SK-N-SH treated with all-trans-retinoic acid at 6 μM for 48 hours (cell line): Measurements from ENCODE around the gene SETD3.

Source experiments
- ATAC-seq: fragments of 200-7000 bp; cut with Tn5 transposase; 3 replicates; pipeline ENCODE4 v1.9.1; 2020; ENCODE audit warnings: mild to moderate bottlenecking, moderate library complexity
- ARNTL ChIP-seq: fragments of 450-650 bp; formaldehyde crosslinking; IDR thresholded peaks from 2 replicates; pipeline ENCODE4 v1.5.0; 2020; ENCODE audit warnings: low read depth, mild to moderate bottlenecking, moderate library complexity, borderline replicate concordance
- BACH2 ChIP-seq: fragments of 250-450 bp; sonication (Bioruptor Pico); IDR thresholded peaks from 2 replicates; pipeline ENCODE4 v1.9.0; 2021; ENCODE audit warnings: mild to moderate bottlenecking, borderline replicate concordance
- CSDC2 ChIP-seq: fragments of 250-450 bp; sonication (Bioruptor Pico); IDR thresholded peaks from 2 replicates; pipeline ENCODE4 v1.5.0; 2020; ENCODE audit warnings: mild to moderate bottlenecking, moderate library complexity
- ESRRG ChIP-seq: fragments of 250-450 bp; sonication (Bioruptor Pico); IDR thresholded peaks from 2 replicates; pipeline ENCODE4 v1.6.1; 2021; ENCODE audit warnings: mild to moderate bottlenecking
- GLIS3 ChIP-seq: fragments of 250-450 bp; sonication (Bioruptor Pico); IDR thresholded peaks from 2 replicates; pipeline ENCODE4 v1.5.0; 2020; ENCODE audit warnings: mild to moderate bottlenecking, moderate library complexity
- ISL1 ChIP-seq: fragments of 250-450 bp; sonication (Bioruptor Pico); IDR thresholded peaks from 2 replicates; pipeline ENCODE4 v2.1.2; 2022; ENCODE audit warnings: mild to moderate bottlenecking, moderate library complexity
- OSR1 ChIP-seq: fragments of 250-450 bp; sonication (Bioruptor Pico); IDR thresholded peaks from 2 replicates; pipeline ENCODE4 v1.8.0; 2022; ENCODE audit warnings: moderate library complexity, mild to moderate bottlenecking, inconsistent platforms
- PPARA ChIP-seq: fragments of 250-450 bp; sonication (Bioruptor Pico); IDR thresholded peaks from 2 replicates; pipeline ENCODE4 v1.5.0; 2020; ENCODE audit warnings: mild to moderate bottlenecking, borderline replicate concordance
- RARB ChIP-seq: fragments of 250-450 bp; sonication (Bioruptor Pico); IDR thresholded peaks from 2 replicates; pipeline ENCODE4 v1.8.0; 2021; ENCODE audit warnings: mild to moderate bottlenecking, moderate library complexity
- SNAI2 ChIP-seq: fragments of 250-450 bp; sonication (Bioruptor Pico); IDR thresholded peaks from 2 replicates; pipeline ENCODE4 v1.5.0; 2020; ENCODE audit warnings: mild to moderate bottlenecking, moderate library complexity
- TCF4 ChIP-seq: fragments of 250-450 bp; sonication (Bioruptor Pico); IDR thresholded peaks from 2 replicates; pipeline ENCODE4 v1.8.0; 2021; ENCODE audit warnings: mild to moderate bottlenecking, moderate library complexity, borderline replicate concordance
- TOX ChIP-seq: fragments of 250-450 bp; sonication (Bioruptor Pico); IDR thresholded peaks from 2 replicates; pipeline ENCODE4 v1.8.0; 2021; ENCODE audit warnings: mild to moderate bottlenecking, moderate library complexity, borderline replicate concordance
- ZFP3 ChIP-seq: fragments of 250-450 bp; sonication (Bioruptor Pico); IDR thresholded peaks from 2 replicates; pipeline ENCODE4 v1.5.0; 2020; ENCODE audit warnings: mild to moderate bottlenecking, moderate library complexity
- ZFP30 ChIP-seq: fragments of 450-650 bp; formaldehyde crosslinking; IDR thresholded peaks from 2 replicates; pipeline ENCODE4 v1.5.0; 2022; ENCODE audit warnings: mild to moderate bottlenecking, moderate library complexity
- ZNF565 ChIP-seq: fragments of 450-650 bp; formaldehyde crosslinking; conservative IDR thresholded peaks from 2 replicates; pipeline ENCODE4 v1.5.0; 2020; ENCODE audit warnings: low read depth, mild to moderate bottlenecking, moderate library complexity
- ZNF70 ChIP-seq: fragments of 450-650 bp; formaldehyde crosslinking; IDR thresholded peaks from 2 replicates; pipeline ENCODE4 v1.5.0; 2020; ENCODE audit warnings: mild to moderate bottlenecking, moderate library complexity
- ZNF8 ChIP-seq: fragments of 450-650 bp; formaldehyde crosslinking; IDR thresholded peaks from 2 replicates; pipeline ENCODE4 v1.5.0; 2020; ENCODE audit warnings: mild to moderate bottlenecking, moderate library complexity
- TF ChIP-seq, protein P1 (sequence below): fragments of 250-450 bp; sonication (Bioruptor Pico); IDR thresholded peaks from 2 replicates; pipeline ENCODE4 v1.5.1; 2021; ENCODE audit warnings: mild to moderate bottlenecking, moderate library complexity
- TF ChIP-seq, protein P2 (sequence below): fragments of 250-450 bp; sonication (Bioruptor Pico); IDR thresholded peaks from 2 replicates; pipeline ENCODE4 v1.5.1; 2020; ENCODE audit warnings: low read depth, mild to moderate bottlenecking, moderate library complexity
- TF ChIP-seq, protein P3 (sequence below): fragments of 250-450 bp; sonication (Bioruptor Pico); IDR thresholded peaks from 2 replicates; pipeline ENCODE4 v1.8.0; 2021; ENCODE audit warnings: low read depth, mild to moderate bottlenecking, moderate library complexity, borderline replicate concordance
- TF ChIP-seq, protein P4 (sequence below): fragments of 250-450 bp; sonication (Bioruptor Pico); IDR thresholded peaks from 2 replicates; pipeline ENCODE4 v1.5.0; 2020; ENCODE audit warnings: mild to moderate bottlenecking, moderate library complexity
- TF ChIP-seq, protein P5 (sequence below): fragments of 250-450 bp; sonication (Bioruptor Pico); IDR thresholded peaks from 2 replicates; pipeline ENCODE4 v1.8.0; 2020; ENCODE audit warnings: mild to moderate bottlenecking, moderate library complexity, borderline replicate concordance

SETD3 gene

DNA sequence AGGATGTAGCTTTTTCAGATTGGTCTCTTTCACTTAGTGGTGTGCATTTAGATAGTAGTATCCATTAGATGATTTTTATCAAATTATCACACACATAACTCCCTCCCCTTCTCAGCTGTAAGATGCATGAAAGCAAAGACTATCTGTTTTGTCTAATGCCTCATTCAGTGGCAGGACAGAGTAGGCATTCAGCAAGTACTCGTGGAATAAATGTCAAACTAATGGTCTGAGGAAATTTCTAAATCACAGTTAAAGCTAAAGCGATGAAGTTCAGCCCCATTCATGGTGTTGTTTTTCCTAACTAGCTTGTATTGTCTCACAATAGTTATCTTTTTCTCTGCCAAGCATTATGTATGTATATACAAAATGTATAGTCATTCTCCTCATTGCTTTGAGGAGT is 16.7 kb upstream of the SETD3 start:
- TF ChIP-seq ARNTL (CRISPR knock-in tag) (no peak), TCF4 (CRISPR knock-in tag) (no peak), ZNF8 (no peak), SNAI2 (CRISPR knock-in tag) (no peak), GLIS3 (CRISPR knock-in tag) (no peak), BACH2 (CRISPR knock-in tag) (no peak), ZFP30 (CRISPR knock-in tag) (no peak), CSDC2 (no peak), ZNF70 (CRISPR knock-in tag) (no peak), ZFP3 (CRISPR knock-in tag) (no peak), ZNF565 (CRISPR knock-in tag) (no peak), ESRRG (CRISPR knock-in tag) (no peak), PPARA (CRISPR knock-in tag) (no peak)
- TF ChIP-seq, protein P1, sequence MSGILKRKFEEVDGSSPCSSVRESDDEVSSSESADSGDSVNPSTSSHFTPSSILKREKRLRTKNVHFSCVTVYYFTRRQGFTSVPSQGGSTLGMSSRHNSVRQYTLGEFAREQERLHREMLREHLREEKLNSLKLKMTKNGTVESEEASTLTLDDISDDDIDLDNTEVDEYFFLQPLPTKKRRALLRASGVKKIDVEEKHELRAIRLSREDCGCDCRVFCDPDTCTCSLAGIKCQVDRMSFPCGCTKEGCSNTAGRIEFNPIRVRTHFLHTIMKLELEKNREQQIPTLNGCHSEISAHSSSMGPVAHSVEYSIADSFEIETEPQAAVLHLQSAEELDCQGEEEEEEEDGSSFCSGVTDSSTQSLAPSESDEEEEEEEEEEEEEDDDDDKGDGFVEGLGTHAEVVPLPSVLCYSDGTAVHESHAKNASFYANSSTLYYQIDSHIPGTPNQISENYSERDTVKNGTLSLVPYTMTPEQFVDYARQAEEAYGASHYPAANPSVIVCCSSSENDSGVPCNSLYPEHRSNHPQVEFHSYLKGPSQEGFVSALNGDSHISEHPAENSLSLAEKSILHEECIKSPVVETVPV = no peak
- TF ChIP-seq, protein P2, sequence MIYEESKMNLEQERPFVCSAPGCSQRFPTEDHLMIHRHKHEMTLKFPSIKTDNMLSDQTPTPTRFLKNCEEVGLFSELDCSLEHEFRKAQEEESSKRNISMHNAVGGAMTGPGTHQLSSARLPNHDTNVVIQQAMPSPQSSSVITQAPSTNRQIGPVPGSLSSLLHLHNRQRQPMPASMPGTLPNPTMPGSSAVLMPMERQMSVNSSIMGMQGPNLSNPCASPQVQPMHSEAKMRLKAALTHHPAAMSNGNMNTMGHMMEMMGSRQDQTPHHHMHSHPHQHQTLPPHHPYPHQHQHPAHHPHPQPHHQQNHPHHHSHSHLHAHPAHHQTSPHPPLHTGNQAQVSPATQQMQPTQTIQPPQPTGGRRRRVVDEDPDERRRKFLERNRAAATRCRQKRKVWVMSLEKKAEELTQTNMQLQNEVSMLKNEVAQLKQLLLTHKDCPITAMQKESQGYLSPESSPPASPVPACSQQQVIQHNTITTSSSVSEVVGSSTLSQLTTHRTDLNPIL (CRISPR knock-in tag) = no peak
- ATAC-seq = no peak

DNA sequence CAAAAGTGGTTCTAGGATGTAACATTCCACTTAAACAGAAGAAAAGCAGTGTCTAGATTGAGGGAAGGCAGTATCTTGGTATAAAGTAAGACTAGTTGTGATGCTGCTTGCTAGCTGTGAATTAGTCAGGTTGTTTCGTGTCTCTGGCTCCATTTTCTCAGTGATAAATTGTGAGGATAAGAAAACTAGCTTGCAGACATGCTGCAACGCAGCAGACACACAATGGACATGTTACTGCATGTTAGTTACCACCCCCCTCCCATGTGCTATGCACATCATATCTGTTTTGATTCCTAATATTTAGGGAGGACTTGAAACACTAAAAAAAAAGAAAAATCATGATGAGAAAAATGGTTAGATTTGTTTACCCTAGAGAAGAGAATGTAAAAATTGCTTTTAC is 3.4 kb upstream of the SETD3 start:
- ATAC-seq = no peak

DNA sequence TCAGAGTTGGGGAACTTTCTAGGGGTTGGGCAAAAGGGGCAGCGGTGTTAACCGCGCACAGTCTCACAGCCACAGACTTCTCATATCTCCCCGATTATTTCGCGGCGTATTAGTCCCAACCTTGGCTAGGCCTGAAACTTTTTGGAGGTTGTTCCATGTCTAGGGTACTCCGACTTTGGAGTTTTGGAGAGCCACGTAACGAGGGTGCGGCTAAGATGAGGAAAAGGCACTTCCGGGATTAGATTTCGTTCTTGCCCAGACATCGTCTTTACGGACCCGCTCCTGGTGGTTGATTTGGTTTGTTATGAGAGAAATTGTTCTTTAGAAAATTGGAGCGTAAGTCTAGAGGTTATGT is 1.1 kb upstream of the SETD3 start:
- TF ChIP-seq GLIS3 (CRISPR knock-in tag) (no peak), TCF4 (CRISPR knock-in tag) (no peak), ZFP3 (CRISPR knock-in tag) (no peak), RARB (CRISPR knock-in tag) (no peak), ISL1 (CRISPR knock-in tag) (no peak), ZNF8 (no peak), ZNF565 (CRISPR knock-in tag) (no peak), OSR1 (CRISPR knock-in tag) (no peak), TOX (CRISPR knock-in tag) (no peak), ARNTL (CRISPR knock-in tag) (no peak), ESRRG (CRISPR knock-in tag) (no peak), SNAI2 (CRISPR knock-in tag) (no peak), ZFP30 (CRISPR knock-in tag) (no peak), PPARA (CRISPR knock-in tag) (no peak)
- TF ChIP-seq, protein P3, sequence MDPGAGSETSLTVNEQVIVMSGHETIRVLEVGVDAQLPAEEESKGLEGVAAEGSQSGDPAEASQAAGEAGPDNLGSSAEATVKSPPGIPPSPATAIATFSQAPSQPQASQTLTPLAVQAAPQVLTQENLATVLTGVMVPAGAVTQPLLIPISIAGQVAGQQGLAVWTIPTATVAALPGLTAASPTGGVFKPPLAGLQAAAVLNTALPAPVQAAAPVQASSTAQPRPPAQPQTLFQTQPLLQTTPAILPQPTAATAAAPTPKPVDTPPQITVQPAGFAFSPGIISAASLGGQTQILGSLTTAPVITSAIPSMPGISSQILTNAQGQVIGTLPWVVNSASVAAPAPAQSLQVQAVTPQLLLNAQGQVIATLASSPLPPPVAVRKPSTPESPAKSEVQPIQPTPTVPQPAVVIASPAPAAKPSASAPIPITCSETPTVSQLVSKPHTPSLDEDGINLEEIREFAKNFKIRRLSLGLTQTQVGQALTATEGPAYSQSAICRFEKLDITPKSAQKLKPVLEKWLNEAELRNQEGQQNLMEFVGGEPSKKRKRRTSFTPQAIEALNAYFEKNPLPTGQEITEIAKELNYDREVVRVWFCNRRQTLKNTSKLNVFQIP (CRISPR knock-in tag) = no peak
- TF ChIP-seq, protein P4, sequence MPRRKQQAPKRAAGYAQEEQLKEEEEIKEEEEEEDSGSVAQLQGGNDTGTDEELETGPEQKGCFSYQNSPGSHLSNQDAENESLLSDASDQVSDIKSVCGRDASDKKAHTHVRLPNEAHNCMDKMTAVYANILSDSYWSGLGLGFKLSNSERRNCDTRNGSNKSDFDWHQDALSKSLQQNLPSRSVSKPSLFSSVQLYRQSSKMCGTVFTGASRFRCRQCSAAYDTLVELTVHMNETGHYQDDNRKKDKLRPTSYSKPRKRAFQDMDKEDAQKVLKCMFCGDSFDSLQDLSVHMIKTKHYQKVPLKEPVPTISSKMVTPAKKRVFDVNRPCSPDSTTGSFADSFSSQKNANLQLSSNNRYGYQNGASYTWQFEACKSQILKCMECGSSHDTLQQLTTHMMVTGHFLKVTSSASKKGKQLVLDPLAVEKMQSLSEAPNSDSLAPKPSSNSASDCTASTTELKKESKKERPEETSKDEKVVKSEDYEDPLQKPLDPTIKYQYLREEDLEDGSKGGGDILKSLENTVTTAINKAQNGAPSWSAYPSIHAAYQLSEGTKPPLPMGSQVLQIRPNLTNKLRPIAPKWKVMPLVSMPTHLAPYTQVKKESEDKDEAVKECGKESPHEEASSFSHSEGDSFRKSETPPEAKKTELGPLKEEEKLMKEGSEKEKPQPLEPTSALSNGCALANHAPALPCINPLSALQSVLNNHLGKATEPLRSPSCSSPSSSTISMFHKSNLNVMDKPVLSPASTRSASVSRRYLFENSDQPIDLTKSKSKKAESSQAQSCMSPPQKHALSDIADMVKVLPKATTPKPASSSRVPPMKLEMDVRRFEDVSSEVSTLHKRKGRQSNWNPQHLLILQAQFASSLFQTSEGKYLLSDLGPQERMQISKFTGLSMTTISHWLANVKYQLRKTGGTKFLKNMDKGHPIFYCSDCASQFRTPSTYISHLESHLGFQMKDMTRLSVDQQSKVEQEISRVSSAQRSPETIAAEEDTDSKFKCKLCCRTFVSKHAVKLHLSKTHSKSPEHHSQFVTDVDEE = no peak
- TF ChIP-seq, protein P5, sequence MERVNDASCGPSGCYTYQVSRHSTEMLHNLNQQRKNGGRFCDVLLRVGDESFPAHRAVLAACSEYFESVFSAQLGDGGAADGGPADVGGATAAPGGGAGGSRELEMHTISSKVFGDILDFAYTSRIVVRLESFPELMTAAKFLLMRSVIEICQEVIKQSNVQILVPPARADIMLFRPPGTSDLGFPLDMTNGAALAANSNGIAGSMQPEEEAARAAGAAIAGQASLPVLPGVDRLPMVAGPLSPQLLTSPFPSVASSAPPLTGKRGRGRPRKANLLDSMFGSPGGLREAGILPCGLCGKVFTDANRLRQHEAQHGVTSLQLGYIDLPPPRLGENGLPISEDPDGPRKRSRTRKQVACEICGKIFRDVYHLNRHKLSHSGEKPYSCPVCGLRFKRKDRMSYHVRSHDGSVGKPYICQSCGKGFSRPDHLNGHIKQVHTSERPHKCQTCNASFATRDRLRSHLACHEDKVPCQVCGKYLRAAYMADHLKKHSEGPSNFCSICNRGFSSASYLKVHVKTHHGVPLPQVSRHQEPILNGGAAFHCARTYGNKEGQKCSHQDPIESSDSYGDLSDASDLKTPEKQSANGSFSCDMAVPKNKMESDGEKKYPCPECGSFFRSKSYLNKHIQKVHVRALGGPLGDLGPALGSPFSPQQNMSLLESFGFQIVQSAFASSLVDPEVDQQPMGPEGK = no peak
- TF ChIP-seq, protein P1 = no peak
- no peak for ATAC-seq

More for the DNA sequence above, 3.4 kb upstream of the SETD3 start:
- TF ChIP-seq ZFP30 (CRISPR knock-in tag) (no peak), ZNF8 (no peak), ZNF70 (CRISPR knock-in tag) (no peak), CSDC2 (no peak), PPARA (CRISPR knock-in tag) (no peak), ARNTL (CRISPR knock-in tag) (no peak), OSR1 (CRISPR knock-in tag) (no peak), TCF4 (CRISPR knock-in tag) (no peak), ESRRG (CRISPR knock-in tag) (no peak)
- TF ChIP-seq, protein P1 = no peak
